Urinary bladder (tissue), 4 donors: ENCODE results near the gene IDUA. TPM values are rescaled to one million over a fixed set of nuclear protein-coding genes. Genes with fewer than 3 reads are reported as not detected.
A peak's percentile ranks its signal among the peaks of the same experiment; 100 is the strongest.
"Not testable (repeated sequence)": the region's sequence is repeated elsewhere in the genome, so short reads cannot be mapped to it uniquely, and the experiment has no call there.

Experiments
- DNase-seq: peaks from one replicate; pipeline ENCODE4 v3.0.0-alpha.2; 2015; ENCODE audit errors: extremely low spot score
- H3K27ac ChIP-seq: one replicate; pipeline ENCODE4 v1.5.1; 2013; ENCODE audit warnings: low read depth, mild to moderate bottlenecking, moderate library complexity
- H3K36me3 ChIP-seq: one replicate; pipeline ENCODE4 v1.6.1; 2013; ENCODE audit warnings: mild to moderate bottlenecking, moderate library complexity; ENCODE audit not compliant: insufficient read depth
- H3K4me1 ChIP-seq: one replicate; pipeline ENCODE4 v1.6.1; 2013; ENCODE audit warnings: mild to moderate bottlenecking, moderate library complexity; ENCODE audit not compliant: insufficient read depth
- H3K4me3 ChIP-seq: one replicate; pipeline ENCODE4 v1.5.1; 2013; ENCODE audit warnings: low read depth, low read length
- WGBS: extraction: QIAGEN DNeasy Blood & Tissue Kit; methylation state at CpG from one replicate; pipeline ENCODE4 v1.1.7; 2013; 5-methylcytosine and 5-hydroxymethylcytosine counted together
- polyA plus RNA-seq: library from polyadenylated mRNA; stranded (reverse); fragments of 200-250 nt; gene quantifications from one replicate; pipeline ENCODE4 v1.2.3, GENCODE V29; 2013
- total RNA-seq: library from RNA; depleted of rRNA; stranded (reverse); fragments of >200 nt; gene quantifications from one replicate; pipeline ENCODE4 v1.2.3, GENCODE V29; 2014
- donor health status: healthy with polysubstance abuse.
- donor health status: healthy.

IDUA gene
- total and polyA plus RNA-seq, 2 donors, result 7.9 to 18.2 TPM

- H3K4me3 ChIP-seq, result no peak overlapping the region
- H3K36me3 ChIP-seq, result no peaks in the 10 kb centered on the region
- WGBS, result 68% methylated on average over 25 of the region's 25 CpGs
- peaks cover 4% of the 10 kb centered on the region for H3K4me1 ChIP-seq
- H3K27ac ChIP-seq, result no peak overlapping the region
- no peak for DNase-seq
These were observed 5.7 kb downstream of the IDUA start for GRCh38 chr4:992297-993110.

GRCh38 chr4:993111-994029, 6.5 kb downstream of the IDUA start, which contains the start of gene SLC26A1:
Gene SLC26A1, minus strand, starts transcription at chr4:993404. Its CDS starts 1,701 bp downstream, at chr4:991703.
- Histone ChIP-seq H3K4me1 (peaks cover 5% of the 10 kb centered on the region), H3K4me3 (no peak within 1 kb of the TSS), H3K36me3 (no peaks in the 10 kb centered on the region), H3K27ac (no peak within 1 kb of the TSS)
- WGBS, result 85% methylated on average over 37 of the region's 37 CpGs
- DNase-seq, result no peak

- Histone ChIP-seq H3K27ac (no peak overlapping the region), H3K4me1 (peaks cover 5% of the 10 kb centered on the region), H3K36me3 (no peaks in the 10 kb centered on the region), H3K4me3 (no peak overlapping the region)
- DNase-seq, result no peak
- WGBS, result 90% methylated on average over 23 of the region's 23 CpGs
These were observed 8.6 kb downstream of the IDUA start for GRCh38 chr4:995311-996026.

- Histone ChIP-seq H3K36me3 (no peaks in the 10 kb centered on the region), H3K27ac (no peak overlapping the region), H3K4me3 (no peak overlapping the region), H3K4me1 (peaks cover 5% of the 10 kb centered on the region)
- DNase-seq, result no peak
- WGBS, result 66% methylated on average over 15 of the region's 15 CpGs
These were observed 9.5 kb downstream of the IDUA start for GRCh38 chr4:996030-996996.

- Histone ChIP-seq H3K36me3 (no peaks in the 10 kb centered on the region), H3K4me3 (peak overlapping the region; percentile 4), H3K27ac (no peak overlapping the region), H3K4me1 (peaks cover 5% of the 10 kb centered on the region)
- 6% methylated on average over 25 of the region's 25 CpGs for WGBS
- no peak for DNase-seq
These were observed 10.1 kb downstream of the IDUA start for GRCh38 chr4:996997-997374.

GRCh38 chr4:997375-998071, 10.7 kb downstream of the IDUA start:
- WGBS, result 2% methylated on average over 68 of the region's 68 CpGs
- no peak for DNase-seq

GRCh38 chr4:998096-998691, 11.3 kb downstream of the IDUA start:
- DNase-seq, result no peak
- peaks cover 7% of the 10 kb centered on the region for H3K4me1 ChIP-seq
- H3K36me3 ChIP-seq, result no peaks in the 10 kb centered on the region
- H3K4me3 ChIP-seq, result no peak overlapping the region
- no peak overlapping the region for H3K27ac ChIP-seq
- WGBS, result 51% methylated on average over 12 of the region's 12 CpGs

More at GRCh38 chr4:997375-998071, 10.7 kb downstream of the IDUA start:
- peak overlapping the region; percentile 4 for H3K4me3 ChIP-seq
- H3K27ac ChIP-seq, result no peak overlapping the region
- no peaks in the 10 kb centered on the region for H3K36me3 ChIP-seq
- peaks cover 6% of the 10 kb centered on the region for H3K4me1 ChIP-seq

GRCh38 chr4:999240-999863, 12.5 kb downstream of the IDUA start:
- H3K4me3 ChIP-seq, H3K27ac ChIP-seq, DNase-seq, H3K36me3 ChIP-seq, H3K4me1 ChIP-seq: not testable (repeated sequence)
- 45% methylated on average over 16 of the region's 21 CpGs for WGBS

GRCh38 chr4:999882-1000425, 13.1 kb downstream of the IDUA start:
- no peaks in the 10 kb centered on the region for H3K36me3 ChIP-seq
- 58% methylated on average over 18 of the region's 18 CpGs for WGBS
- peaks cover 7% of the 10 kb centered on the region for H3K4me1 ChIP-seq
- no peak for DNase-seq
- H3K27ac ChIP-seq, result no peak overlapping the region
- H3K4me3 ChIP-seq, result no peak overlapping the region

GRCh38 chr4:1000686-1001260, 13.9 kb downstream of the IDUA start:
- no peak overlapping the region for H3K4me3 ChIP-seq
- H3K36me3 ChIP-seq, result no peaks in the 10 kb centered on the region
- DNase-seq, result no peak
- H3K4me1 ChIP-seq, result peaks cover 7% of the 10 kb centered on the region
- WGBS, result 84% methylated on average over 15 of the region's 15 CpGs
- no peak overlapping the region for H3K27ac ChIP-seq

GRCh38 chr4:1001561-1002130, 14.8 kb downstream of the IDUA start:
- 15% methylated on average over 48 of the region's 48 CpGs for WGBS
- H3K4me1 ChIP-seq, result peaks cover 7% of the 10 kb centered on the region
- DNase-seq, result no peak
- H3K4me3 ChIP-seq, result no peak overlapping the region
- H3K27ac ChIP-seq, result no peak overlapping the region
- no peaks in the 10 kb centered on the region for H3K36me3 ChIP-seq
